Measurements from ENCODE around the gene TNIK.

Gene TNIK

DNA sequence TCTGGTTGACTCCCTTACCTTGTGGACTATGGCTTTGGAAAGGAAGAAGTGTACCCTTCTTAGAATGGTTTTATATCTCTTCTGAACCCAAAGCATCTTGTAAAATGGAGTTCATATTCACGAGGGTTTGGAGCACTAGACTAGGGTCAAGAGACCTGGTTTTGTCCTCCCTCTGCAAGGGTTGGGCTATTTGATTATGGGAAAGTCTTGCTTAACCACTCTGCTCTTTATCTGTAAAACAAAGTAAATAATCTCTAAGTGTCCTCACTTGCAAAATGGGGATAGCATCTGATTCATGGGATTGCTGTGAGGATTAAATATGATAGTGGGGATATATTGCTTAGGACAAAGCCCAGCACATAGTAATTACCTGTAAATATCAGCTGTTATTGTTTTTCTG is 415.8 kb downstream of the TNIK start:
- Histone ChIP-seq H3K9me3 (ENCODE audit: low read length) (no peaks in the 10 kb centered on the region), H4K20me1 (ENCODE audit: insufficient read depth, low read length) (no peaks in the 10 kb centered on the region), H3K9ac (ENCODE audit: low read length) (no peak overlapping the region), H3K27ac (ENCODE audit: low read depth, low read length, poor library complexity, severe bottlenecking) (no peak overlapping the region), H3K27me3 (ENCODE audit: insufficient read depth, low read length) (no peaks in the 10 kb centered on the region), H3K4me2 (ENCODE audit: low read length) (no peak overlapping the region), H3K79me2 (ENCODE audit: insufficient read depth, low read length) (no peaks in the 10 kb centered on the region), H3K9me2 (ENCODE audit: low read depth, low read length) (no peaks in the 10 kb centered on the region), H3F3A (ENCODE audit: insufficient read depth, low read length) (no peaks in the 10 kb centered on the region), H3K36me3 (ENCODE audit: insufficient read depth, low read length) (no peaks in the 10 kb centered on the region), H3K4me1 (ENCODE audit: insufficient read depth, low read length, severe bottlenecking) (no peaks in the 10 kb centered on the region), H2AFZ (ENCODE audit: low read length) (no peak overlapping the region), H3K4me3 (ENCODE audit: low read depth, low read length, poor library complexity, severe bottlenecking) (no peak overlapping the region)
- TF ChIP-seq EZH2 (IDR thresholded peaks at IDR 0.05; ENCODE audit: borderline replicate concordance, low read length) = no peak
- TF ChIP-seq, protein P1, sequence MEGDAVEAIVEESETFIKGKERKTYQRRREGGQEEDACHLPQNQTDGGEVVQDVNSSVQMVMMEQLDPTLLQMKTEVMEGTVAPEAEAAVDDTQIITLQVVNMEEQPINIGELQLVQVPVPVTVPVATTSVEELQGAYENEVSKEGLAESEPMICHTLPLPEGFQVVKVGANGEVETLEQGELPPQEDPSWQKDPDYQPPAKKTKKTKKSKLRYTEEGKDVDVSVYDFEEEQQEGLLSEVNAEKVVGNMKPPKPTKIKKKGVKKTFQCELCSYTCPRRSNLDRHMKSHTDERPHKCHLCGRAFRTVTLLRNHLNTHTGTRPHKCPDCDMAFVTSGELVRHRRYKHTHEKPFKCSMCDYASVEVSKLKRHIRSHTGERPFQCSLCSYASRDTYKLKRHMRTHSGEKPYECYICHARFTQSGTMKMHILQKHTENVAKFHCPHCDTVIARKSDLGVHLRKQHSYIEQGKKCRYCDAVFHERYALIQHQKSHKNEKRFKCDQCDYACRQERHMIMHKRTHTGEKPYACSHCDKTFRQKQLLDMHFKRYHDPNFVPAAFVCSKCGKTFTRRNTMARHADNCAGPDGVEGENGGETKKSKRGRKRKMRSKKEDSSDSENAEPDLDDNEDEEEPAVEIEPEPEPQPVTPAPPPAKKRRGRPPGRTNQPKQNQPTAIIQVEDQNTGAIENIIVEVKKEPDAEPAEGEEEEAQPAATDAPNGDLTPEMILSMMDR (IDR thresholded peaks at IDR 0.05; ENCODE audit: low read length) = no peak

DNA sequence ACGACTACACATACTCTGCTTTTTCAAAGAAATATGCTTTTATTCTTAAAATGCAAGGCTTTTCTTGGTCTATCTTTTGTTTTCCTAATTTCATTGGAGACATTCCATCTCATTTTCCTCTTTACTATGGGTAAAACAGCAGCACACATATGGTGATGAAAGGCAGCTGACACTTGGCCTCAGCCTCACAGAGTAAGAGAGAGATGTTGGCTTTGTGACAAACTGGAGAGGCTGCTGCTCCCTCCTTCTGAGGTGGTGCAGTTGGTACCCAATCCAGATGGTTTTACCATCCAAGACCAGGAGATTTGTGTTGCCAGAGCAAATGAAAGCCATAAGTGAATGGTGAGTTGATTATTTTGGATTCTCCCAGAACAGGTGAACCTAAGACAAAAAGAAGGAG is 420.5 kb downstream of the TNIK start:
- H3K9ac ChIP-seq (ENCODE audit: low read length) = no peak overlapping the region
- H3K4me2 ChIP-seq (ENCODE audit: low read length) = no peak overlapping the region
- no peak overlapping the region for H3K27ac ChIP-seq (ENCODE audit: low read depth, low read length, poor library complexity, severe bottlenecking)
- no peaks in the 10 kb centered on the region for H3K9me3 ChIP-seq (ENCODE audit: low read length)
- H4K20me1 ChIP-seq (ENCODE audit: insufficient read depth, low read length) = no peaks in the 10 kb centered on the region
- H3F3A ChIP-seq (ENCODE audit: insufficient read depth, low read length) = no peaks in the 10 kb centered on the region
- H3K79me2 ChIP-seq (ENCODE audit: insufficient read depth, low read length) = no peaks in the 10 kb centered on the region
- no peaks in the 10 kb centered on the region for H3K4me1 ChIP-seq (ENCODE audit: insufficient read depth, low read length, severe bottlenecking)
- H3K9me2 ChIP-seq (ENCODE audit: low read depth, low read length) = no peaks in the 10 kb centered on the region
- TF ChIP-seq EZH2 (IDR thresholded peaks at IDR 0.05; ENCODE audit: borderline replicate concordance, low read length) = no peak
- TF ChIP-seq, protein P1 (IDR thresholded peaks at IDR 0.05; ENCODE audit: low read length) = no peak
- no peaks in the 10 kb centered on the region for H3K36me3 ChIP-seq (ENCODE audit: insufficient read depth, low read length)
- no peak overlapping the region for H3K4me3 ChIP-seq (ENCODE audit: low read depth, low read length, poor library complexity, severe bottlenecking)
- no peaks in the 10 kb centered on the region for H3K27me3 ChIP-seq (ENCODE audit: insufficient read depth, low read length)
- no peak overlapping the region for H2AFZ ChIP-seq (ENCODE audit: low read length)

DNA sequence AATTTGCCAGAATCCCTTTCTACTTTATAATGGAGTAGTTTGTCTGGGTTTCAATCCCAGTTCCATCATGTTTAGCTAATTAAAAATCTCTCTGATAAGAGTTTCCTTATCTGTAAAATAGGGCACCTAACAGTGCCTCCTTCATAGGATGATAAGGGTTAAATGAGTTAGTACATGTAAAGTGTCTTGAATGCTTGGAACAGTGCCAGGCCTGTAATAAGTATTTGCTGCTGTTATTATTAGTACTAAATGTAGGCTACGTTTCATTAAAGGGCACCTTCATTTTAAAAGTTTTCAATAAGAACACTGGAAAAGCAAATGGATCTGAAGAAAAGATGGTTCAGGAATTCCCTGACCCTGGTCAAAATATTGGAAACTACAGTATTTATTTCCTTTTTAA is 421.9 kb downstream of the TNIK start:
- no peaks in the 10 kb centered on the region for H3K27me3 ChIP-seq (ENCODE audit: insufficient read depth, low read length)
- no peak overlapping the region for H2AFZ ChIP-seq (ENCODE audit: low read length)
- no peaks in the 10 kb centered on the region for H3K9me2 ChIP-seq (ENCODE audit: low read depth, low read length)
- H3F3A ChIP-seq (ENCODE audit: insufficient read depth, low read length) = no peaks in the 10 kb centered on the region
- no peak overlapping the region for H3K9ac ChIP-seq (ENCODE audit: low read length)
- no peaks in the 10 kb centered on the region for H4K20me1 ChIP-seq (ENCODE audit: insufficient read depth, low read length)
- no peak for TF ChIP-seq EZH2 (IDR thresholded peaks at IDR 0.05; ENCODE audit: borderline replicate concordance, low read length)
- TF ChIP-seq, protein P1 (IDR thresholded peaks at IDR 0.05; ENCODE audit: low read length) = no peak
- no peak overlapping the region for H3K27ac ChIP-seq (ENCODE audit: low read depth, low read length, poor library complexity, severe bottlenecking)
- no peaks in the 10 kb centered on the region for H3K79me2 ChIP-seq (ENCODE audit: insufficient read depth, low read length)
- no peak overlapping the region for H3K4me3 ChIP-seq (ENCODE audit: low read depth, low read length, poor library complexity, severe bottlenecking)
- H3K4me2 ChIP-seq (ENCODE audit: low read length) = no peak overlapping the region
- H3K36me3 ChIP-seq (ENCODE audit: insufficient read depth, low read length) = no peaks in the 10 kb centered on the region
- no peaks in the 10 kb centered on the region for H3K4me1 ChIP-seq (ENCODE audit: insufficient read depth, low read length, severe bottlenecking)
- H3K9me3 ChIP-seq (ENCODE audit: low read length) = no peaks in the 10 kb centered on the region

Measured in OCI-LY1 (cell line).